ENCODE data around the gene FCRLB. TPM values are rescaled to one million over a fixed set of nuclear protein-coding genes. Genes with fewer than 3 reads are reported as not detected.

FCRLB gene
- total RNA-seq, 1 donor from 2014 or later: 0.34 TPM

GRCh38 chr1:161702250-161702649 lies 19.1 kb upstream of the FCRLB start:
- Mint-ChIP-seq H3K36me3 (ENCODE audit: unreplicated experiment) (no peaks in the 10 kb centered on the region), H3K4me3 (ENCODE audit: unreplicated experiment) (no peak overlapping the region), H3K27ac (ENCODE audit: unreplicated experiment) (no peak overlapping the region), H3K4me1 (ENCODE audit: low read depth, unreplicated experiment) (no peaks in the 10 kb centered on the region), H3K27me3 (ENCODE audit: unreplicated experiment) (peaks cover 1% of the 10 kb centered on the region), H3K9me3 (ENCODE audit: unreplicated experiment) (peaks cover 1% of the 10 kb centered on the region)
- DNase-seq: no peak
- TF ChIP-seq CTCF (IDR thresholded peaks at IDR 0.05; ENCODE audit: partially characterized antibody, unreplicated experiment): no peak

GRCh38 chr1:161705537-161705936 lies 15.8 kb upstream of the FCRLB start:
- Mint-ChIP-seq H3K4me1 (ENCODE audit: low read depth, unreplicated experiment) (no peaks in the 10 kb centered on the region), H3K9me3 (ENCODE audit: unreplicated experiment) (peaks cover 1% of the 10 kb centered on the region), H3K27me3 (ENCODE audit: unreplicated experiment) (peaks cover 10% of the 10 kb centered on the region), H3K27ac (ENCODE audit: unreplicated experiment) (no peak overlapping the region), H3K36me3 (ENCODE audit: unreplicated experiment) (peaks cover 5% of the 10 kb centered on the region), H3K4me3 (ENCODE audit: unreplicated experiment) (no peak overlapping the region)
- TF ChIP-seq CTCF (IDR thresholded peaks at IDR 0.05; ENCODE audit: partially characterized antibody, unreplicated experiment): no peak
- no peak for DNase-seq

GRCh38 chr1:161706113-161706481 lies 15.2 kb upstream of the FCRLB start:
- H3K4me3 Mint-ChIP-seq (ENCODE audit: unreplicated experiment): no peak overlapping the region
- peaks cover 5% of the 10 kb centered on the region for H3K36me3 Mint-ChIP-seq (ENCODE audit: unreplicated experiment)
- peaks cover 1% of the 10 kb centered on the region for H3K9me3 Mint-ChIP-seq (ENCODE audit: unreplicated experiment)
- H3K27me3 Mint-ChIP-seq (ENCODE audit: unreplicated experiment): peaks cover 10% of the 10 kb centered on the region
- no peak overlapping the region for H3K27ac Mint-ChIP-seq (ENCODE audit: unreplicated experiment)
- DNase-seq: no peak
- TF ChIP-seq CTCF (IDR thresholded peaks at IDR 0.05; ENCODE audit: partially characterized antibody, unreplicated experiment): no peak
- H3K4me1 Mint-ChIP-seq (ENCODE audit: low read depth, unreplicated experiment): no peaks in the 10 kb centered on the region

GRCh38 chr1:161706482-161707347 lies 14.6 kb upstream of the FCRLB start, which contains the start of gene FCRLA:
TSS of gene FCRLA (plus strand) at chr1:161707229. CDS start at chr1:161707265, 36 bp downstream.
- no peak for DNase-seq
- peaks cover 5% of the 10 kb centered on the region for H3K36me3 Mint-ChIP-seq (ENCODE audit: unreplicated experiment)
- peaks cover 10% of the 10 kb centered on the region for H3K27me3 Mint-ChIP-seq (ENCODE audit: unreplicated experiment)
- TF ChIP-seq CTCF (IDR thresholded peaks at IDR 0.05; ENCODE audit: partially characterized antibody, unreplicated experiment): no peak
- no peaks in the 10 kb centered on the region for H3K4me1 Mint-ChIP-seq (ENCODE audit: low read depth, unreplicated experiment)
- H3K4me3 Mint-ChIP-seq (ENCODE audit: unreplicated experiment): no peak within 1 kb of the TSS
- no peak within 1 kb of the TSS for H3K27ac Mint-ChIP-seq (ENCODE audit: unreplicated experiment)
- peaks cover 1% of the 10 kb centered on the region for H3K9me3 Mint-ChIP-seq (ENCODE audit: unreplicated experiment)

- no peak for DNase-seq
- H3K4me1 Mint-ChIP-seq (ENCODE audit: low read depth, unreplicated experiment): no peaks in the 10 kb centered on the region
- H3K27me3 Mint-ChIP-seq (ENCODE audit: unreplicated experiment): peaks cover 10% of the 10 kb centered on the region
- H3K9me3 Mint-ChIP-seq (ENCODE audit: unreplicated experiment): peaks cover 1% of the 10 kb centered on the region
- H3K4me3 Mint-ChIP-seq (ENCODE audit: unreplicated experiment): no peak overlapping the region
- peaks cover 5% of the 10 kb centered on the region for H3K36me3 Mint-ChIP-seq (ENCODE audit: unreplicated experiment)
- H3K27ac Mint-ChIP-seq (ENCODE audit: unreplicated experiment): no peak overlapping the region
- no peak for TF ChIP-seq CTCF (IDR thresholded peaks at IDR 0.05; ENCODE audit: partially characterized antibody, unreplicated experiment)
Measured at GRCh38 chr1:161707503-161707902, 13.8 kb upstream of the FCRLB start.
